Prostate gland (tissue), 2 donors: ENCODE results near the gene SEMA3E.

Source experiments
- CTCF ChIP-seq, 4 experiments: fragments of 200-600 bp in 2 of 4; fragments of 450-650 bp in 2 of 4; sonication (generic) in 2 of 4; IDR thresholded peaks; 1 replicate in 3 of 4; 2 replicates in 1 of 4; pipeline ENCODE4 v1.5.1; 2016 to 2019; ENCODE audit warnings: antibody characterized with exemption in 4 of 4, mild to moderate bottlenecking in 2 of 4, moderate library complexity in 2 of 4
- POLR2A ChIP-seq: fragments of 450-650 bp; IDR thresholded peaks from one replicate; pipeline ENCODE4 v1.6.1; 2016; ENCODE audit warnings: antibody characterized with exemption, mild to moderate bottlenecking
- POLR2AphosphoS5 ChIP-seq: sonication (generic); formaldehyde crosslinking; IDR thresholded peaks from one replicate; pipeline ENCODE4 v1.6.1; 2017; ENCODE audit warnings: antibody characterized with exemption

GRCh38 chr7:83484266-83484665 is 164.7 kb downstream of the SEMA3E start:
- TF ChIP-seq POLR2AphosphoS5: no peak
- TF ChIP-seq CTCF (IDR thresholded peaks at IDR 0.05): no peak
- TF ChIP-seq POLR2A: no peak
